Smooth muscle cell (in vitro differentiated cells): ENCODE results near the gene IL1RAP. TPM values are rescaled to one million over a fixed set of nuclear protein-coding genes. Genes with fewer than 3 reads are reported as not detected.

Experiments used
- DNase-seq: peaks from one replicate; lab custom pipeline; 2025; ENCODE audit not compliant: unreplicated experiment; lab: John Stamatoyannopoulos, UW
- H2AFZ ChIP-seq: fragments of 200-600 bp; sonication (generic); 2 replicates; pipeline ENCODE4 v1.6.0; 2016; ENCODE audit warnings: antibody characterized with exemption, low read depth, mild to moderate bottlenecking
- H3F3A ChIP-seq: fragments of 200-600 bp; sonication (generic); 2 replicates; pipeline ENCODE4 v1.6.0; 2017; ENCODE audit warnings: antibody characterized with exemption, low read depth
- H3K27ac ChIP-seq: fragments of 200-600 bp; sonication (generic); 2 replicates; pipeline ENCODE4 v1.5.1; 2016; ENCODE audit warnings: low read depth, mild to moderate bottlenecking
- H3K27me3 ChIP-seq: fragments of 200-600 bp; sonication (generic); 2 replicates; pipeline ENCODE4 v1.6.1; 2016; ENCODE audit warnings: low read depth, mild to moderate bottlenecking
- H3K36me3 ChIP-seq: fragments of 200-600 bp; sonication (generic); 2 replicates; pipeline ENCODE4 v1.5.1; 2016; ENCODE audit warnings: low read depth
- H3K4me1 ChIP-seq: fragments of 200-600 bp; sonication (generic); 2 replicates; pipeline ENCODE4 v1.5.1; 2016; ENCODE audit warnings: low read depth
- H3K4me2 ChIP-seq: fragments of 200-600 bp; sonication (generic); 2 replicates; pipeline ENCODE4 v1.6.0; 2016; ENCODE audit warnings: mild to moderate bottlenecking
- H3K4me3 ChIP-seq: fragments of 200-600 bp; sonication (generic); 2 replicates; pipeline ENCODE4 v1.5.1; 2016; ENCODE audit warnings: mild to moderate bottlenecking
- H3K79me2 ChIP-seq: fragments of 200-600 bp; sonication (generic); 2 replicates; pipeline ENCODE4 v1.6.0; 2016; ENCODE audit warnings: low read depth, mild to moderate bottlenecking
- H3K9ac ChIP-seq: fragments of 200-600 bp; sonication (generic); 2 replicates; pipeline ENCODE4 v1.6.0; 2016; ENCODE audit warnings: low read depth
- H3K9me3 ChIP-seq: fragments of 200-600 bp; sonication (generic); replicated peaks from 2 replicates; pipeline ENCODE4 v1.5.1; 2016; ENCODE audit warnings: low read depth
- H4K20me1 ChIP-seq: fragments of 200-600 bp; sonication (generic); 2 replicates; pipeline ENCODE4 v1.6.0; 2016; ENCODE audit warnings: low read depth
- WGBS: methylation state at CpG from one replicate; pipeline ENCODE4 v1.1.7; 2016; ENCODE audit warnings: low lambda C conversion rate; 5-methylcytosine and 5-hydroxymethylcytosine counted together
- polyA plus RNA-seq: library from polyadenylated mRNA; unstranded; fragments of >200 nt; fragmentation: Nextera tagmentation; extraction: Ambion mirVana; gene quantifications from 2 replicates; pipeline ENCODE4 v1.2.1, GENCODE V29; 2016
- total RNA-seq: library from RNA; depleted of rRNA; stranded (reverse); fragments of >200 nt; gene quantifications from 2 replicates; pipeline ENCODE4 v1.2.3, GENCODE V29; 2014
- TF ChIP-seq, protein P1 (sequence below): fragments of 200-600 bp; sonication (generic); IDR thresholded peaks from 2 replicates; pipeline ENCODE4 v1.5.1; 2017; ENCODE audit warnings: borderline replicate concordance, mild to moderate bottlenecking, antibody characterized with exemption; ENCODE audit not compliant: insufficient read depth, poor library complexity, severe bottlenecking

IL1RAP gene
- total and polyA plus RNA-seq, 2 experiments from 2014 or later, result 13.5 to 49.1 TPM

DNA sequence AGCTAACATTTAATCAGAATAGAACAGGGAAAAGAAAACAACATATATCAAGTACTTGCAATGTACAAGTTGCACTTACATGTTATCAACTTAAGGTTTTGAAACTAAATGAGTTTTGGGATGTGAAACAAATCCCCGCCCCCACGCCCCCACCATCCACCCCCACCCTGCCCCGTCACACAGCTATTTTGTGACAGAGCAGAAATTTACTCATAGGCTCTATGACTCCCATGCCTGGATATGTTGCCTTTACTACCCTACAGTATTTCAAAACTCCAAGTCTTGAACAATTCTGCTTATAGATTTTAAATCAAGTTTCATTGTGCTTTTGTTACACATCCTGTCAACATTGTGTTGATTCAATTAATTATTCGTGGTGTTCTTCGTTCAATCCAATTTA is 18.1 kb upstream of the IL1RAP start:
- Histone ChIP-seq H3K27ac (no peak overlapping the region), H3F3A (no peaks in the 10 kb centered on the region), H2AFZ (no peak overlapping the region), H3K9me3 (no peaks in the 10 kb centered on the region), H3K27me3 (no peaks in the 10 kb centered on the region), H3K4me3 (no peak overlapping the region), H3K4me1 (no peaks in the 10 kb centered on the region), H3K9ac (no peak overlapping the region), H3K4me2 (no peak overlapping the region), H3K36me3 (no peaks in the 10 kb centered on the region), H4K20me1 (no peaks in the 10 kb centered on the region), H3K79me2 (no peaks in the 10 kb centered on the region)
- DNase-seq, result no peak
- 82% methylated on average over 5 of the region's 5 CpGs for WGBS
- TF ChIP-seq, protein P1, sequence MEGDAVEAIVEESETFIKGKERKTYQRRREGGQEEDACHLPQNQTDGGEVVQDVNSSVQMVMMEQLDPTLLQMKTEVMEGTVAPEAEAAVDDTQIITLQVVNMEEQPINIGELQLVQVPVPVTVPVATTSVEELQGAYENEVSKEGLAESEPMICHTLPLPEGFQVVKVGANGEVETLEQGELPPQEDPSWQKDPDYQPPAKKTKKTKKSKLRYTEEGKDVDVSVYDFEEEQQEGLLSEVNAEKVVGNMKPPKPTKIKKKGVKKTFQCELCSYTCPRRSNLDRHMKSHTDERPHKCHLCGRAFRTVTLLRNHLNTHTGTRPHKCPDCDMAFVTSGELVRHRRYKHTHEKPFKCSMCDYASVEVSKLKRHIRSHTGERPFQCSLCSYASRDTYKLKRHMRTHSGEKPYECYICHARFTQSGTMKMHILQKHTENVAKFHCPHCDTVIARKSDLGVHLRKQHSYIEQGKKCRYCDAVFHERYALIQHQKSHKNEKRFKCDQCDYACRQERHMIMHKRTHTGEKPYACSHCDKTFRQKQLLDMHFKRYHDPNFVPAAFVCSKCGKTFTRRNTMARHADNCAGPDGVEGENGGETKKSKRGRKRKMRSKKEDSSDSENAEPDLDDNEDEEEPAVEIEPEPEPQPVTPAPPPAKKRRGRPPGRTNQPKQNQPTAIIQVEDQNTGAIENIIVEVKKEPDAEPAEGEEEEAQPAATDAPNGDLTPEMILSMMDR, result no peak

DNA sequence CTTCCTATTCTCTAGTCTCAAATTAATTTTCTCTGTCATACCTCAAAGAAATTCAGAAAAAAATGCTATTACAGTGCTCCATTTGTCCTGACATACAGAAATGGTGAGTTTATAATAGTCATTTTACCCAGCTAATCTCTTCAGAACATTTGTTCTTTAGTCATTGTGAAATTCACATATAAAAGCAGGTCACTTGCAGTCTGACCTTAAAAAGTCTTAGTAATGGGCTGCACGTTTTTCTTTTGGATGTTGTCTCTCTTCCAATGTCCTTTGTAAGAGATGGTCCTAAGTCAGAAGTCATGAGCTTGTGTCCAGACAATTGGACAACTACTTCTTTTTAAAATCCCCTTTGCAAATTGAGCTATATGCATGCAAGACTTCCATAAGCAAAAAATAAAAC is 17.0 kb upstream of the IL1RAP start:
- H2AFZ ChIP-seq, result no peak overlapping the region
- WGBS, result 63% methylated on average over 1 of the region's 1 CpG
- H3K4me2 ChIP-seq, result no peak overlapping the region
- no peak overlapping the region for H3K9ac ChIP-seq
- no peak overlapping the region for H3K27ac ChIP-seq
- no peaks in the 10 kb centered on the region for H3K9me3 ChIP-seq
- H3K4me3 ChIP-seq, result no peak overlapping the region
- H3K27me3 ChIP-seq, result no peaks in the 10 kb centered on the region
- H3K4me1 ChIP-seq, result no peaks in the 10 kb centered on the region
- H4K20me1 ChIP-seq, result no peaks in the 10 kb centered on the region
- no peaks in the 10 kb centered on the region for H3K79me2 ChIP-seq
- H3K36me3 ChIP-seq, result no peaks in the 10 kb centered on the region
- no peak for DNase-seq
- TF ChIP-seq, protein P1, result no peak
- no peaks in the 10 kb centered on the region for H3F3A ChIP-seq

DNA sequence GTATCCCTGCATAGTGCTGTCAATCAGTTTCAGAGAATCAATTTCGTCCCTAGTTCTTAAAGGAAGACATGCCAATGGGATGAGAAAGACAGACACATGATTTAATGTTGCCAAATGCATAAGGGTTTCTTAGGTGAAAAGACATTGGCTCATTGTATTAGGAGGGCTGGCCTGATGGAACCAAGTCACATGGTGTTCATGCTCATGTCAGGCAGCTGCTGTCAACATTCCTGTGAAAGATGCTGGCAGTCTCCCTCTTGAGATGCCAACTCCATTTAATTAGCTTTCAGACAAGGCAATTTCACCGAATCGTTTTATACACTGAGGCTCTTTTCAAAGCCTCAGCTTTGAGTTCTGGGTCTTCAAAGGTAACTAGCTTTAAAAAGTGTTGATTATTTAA is 16.1 kb upstream of the IL1RAP start:
- no peak for DNase-seq

DNA sequence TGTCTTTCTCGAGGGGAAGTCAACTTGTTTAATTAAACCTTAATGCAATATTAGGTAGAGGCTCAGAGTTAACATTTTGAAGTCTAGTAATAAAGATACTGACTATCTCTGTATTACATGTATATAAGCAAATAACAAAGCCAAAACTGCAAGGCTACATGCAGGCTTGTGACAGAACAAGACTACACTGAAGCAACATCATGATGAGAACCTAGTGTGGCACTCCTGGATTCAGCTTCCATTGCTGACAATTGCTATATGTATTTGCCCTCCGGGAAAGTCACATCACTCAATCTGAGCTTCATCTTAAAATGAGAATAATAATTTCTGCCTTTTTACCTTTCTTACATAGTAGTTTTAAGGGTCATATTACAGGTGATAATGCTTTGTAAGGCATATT is 15.6 kb upstream of the IL1RAP start:
- no peaks in the 10 kb centered on the region for H3K27me3 ChIP-seq
- H3K9me3 ChIP-seq, result no peaks in the 10 kb centered on the region
- H3K27ac ChIP-seq, result no peak overlapping the region
- no peak for DNase-seq
- WGBS, result 89% methylated on average over 2 of the region's 2 CpGs
- no peak overlapping the region for H3K9ac ChIP-seq
- no peaks in the 10 kb centered on the region for H3F3A ChIP-seq
- no peaks in the 10 kb centered on the region for H3K4me1 ChIP-seq
- H2AFZ ChIP-seq, result no peak overlapping the region
- TF ChIP-seq, protein P1, result no peak
- no peak overlapping the region for H3K4me2 ChIP-seq
- H4K20me1 ChIP-seq, result no peaks in the 10 kb centered on the region
- H3K79me2 ChIP-seq, result no peaks in the 10 kb centered on the region
- H3K36me3 ChIP-seq, result no peaks in the 10 kb centered on the region
- no peak overlapping the region for H3K4me3 ChIP-seq

More for the DNA sequence above, 16.1 kb upstream of the IL1RAP start:
- no peaks in the 10 kb centered on the region for H3K36me3 ChIP-seq
- 91% methylated on average over 3 of the region's 3 CpGs for WGBS
- H3F3A ChIP-seq, result no peaks in the 10 kb centered on the region
- H3K9me3 ChIP-seq, result no peaks in the 10 kb centered on the region
- no peak overlapping the region for H2AFZ ChIP-seq
- no peak overlapping the region for H3K4me2 ChIP-seq
- H3K27ac ChIP-seq, result no peak overlapping the region
- TF ChIP-seq, protein P1, result no peak
- no peaks in the 10 kb centered on the region for H3K4me1 ChIP-seq
- H4K20me1 ChIP-seq, result no peaks in the 10 kb centered on the region
- H3K27me3 ChIP-seq, result no peaks in the 10 kb centered on the region
- no peak overlapping the region for H3K9ac ChIP-seq
- H3K4me3 ChIP-seq, result no peak overlapping the region
- no peaks in the 10 kb centered on the region for H3K79me2 ChIP-seq
